ENCODE measurements around the gene DOCK4.

DNA sequence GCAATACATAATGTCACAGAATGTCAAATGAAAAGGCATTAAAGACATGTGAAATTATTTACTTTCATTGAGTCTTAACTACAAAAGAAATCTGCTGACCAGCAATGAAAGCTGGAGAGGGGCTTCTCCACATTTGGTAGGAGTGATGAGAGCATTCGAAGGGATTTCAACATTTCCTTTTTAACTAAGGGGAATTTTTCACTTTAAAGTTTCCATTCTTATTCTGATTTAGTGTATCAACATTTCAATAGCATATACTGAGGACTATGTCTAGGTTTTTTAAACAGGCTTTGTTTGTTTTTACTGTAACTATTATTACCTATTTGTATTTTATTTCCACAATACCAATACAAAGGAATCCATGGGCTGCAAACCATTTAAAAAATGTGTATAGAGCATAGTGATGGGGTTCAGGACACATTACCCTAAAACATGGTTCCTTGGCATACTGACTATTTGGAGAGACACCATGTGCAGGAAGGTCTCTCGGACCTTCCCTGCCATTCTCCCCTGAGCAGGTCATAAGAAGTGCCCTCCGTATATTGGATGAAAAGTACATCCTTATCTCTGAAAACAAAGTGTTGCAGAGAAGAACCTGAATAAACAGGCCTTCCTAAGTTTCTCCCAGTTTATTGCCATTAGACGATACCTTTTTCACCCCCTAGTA, 278.7 kb downstream of the DOCK4 start:
- TF ChIP-seq, protein P1, sequence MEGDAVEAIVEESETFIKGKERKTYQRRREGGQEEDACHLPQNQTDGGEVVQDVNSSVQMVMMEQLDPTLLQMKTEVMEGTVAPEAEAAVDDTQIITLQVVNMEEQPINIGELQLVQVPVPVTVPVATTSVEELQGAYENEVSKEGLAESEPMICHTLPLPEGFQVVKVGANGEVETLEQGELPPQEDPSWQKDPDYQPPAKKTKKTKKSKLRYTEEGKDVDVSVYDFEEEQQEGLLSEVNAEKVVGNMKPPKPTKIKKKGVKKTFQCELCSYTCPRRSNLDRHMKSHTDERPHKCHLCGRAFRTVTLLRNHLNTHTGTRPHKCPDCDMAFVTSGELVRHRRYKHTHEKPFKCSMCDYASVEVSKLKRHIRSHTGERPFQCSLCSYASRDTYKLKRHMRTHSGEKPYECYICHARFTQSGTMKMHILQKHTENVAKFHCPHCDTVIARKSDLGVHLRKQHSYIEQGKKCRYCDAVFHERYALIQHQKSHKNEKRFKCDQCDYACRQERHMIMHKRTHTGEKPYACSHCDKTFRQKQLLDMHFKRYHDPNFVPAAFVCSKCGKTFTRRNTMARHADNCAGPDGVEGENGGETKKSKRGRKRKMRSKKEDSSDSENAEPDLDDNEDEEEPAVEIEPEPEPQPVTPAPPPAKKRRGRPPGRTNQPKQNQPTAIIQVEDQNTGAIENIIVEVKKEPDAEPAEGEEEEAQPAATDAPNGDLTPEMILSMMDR (IDR thresholded peaks at IDR 0.05) = no peak
- TF ChIP-seq POLR2AphosphoS5 (IDR thresholded peaks at IDR 0.05) = no peak
